G401 (cell line): Measurements from ENCODE around the gene PLEKHG4B. TPM values are rescaled to one million over a fixed set of nuclear protein-coding genes. Genes with fewer than 3 reads are reported as not detected.
"Not testable (repeated sequence)": the region's sequence is repeated elsewhere in the genome, so short reads cannot be mapped to it uniquely, and the experiment has no call there.

Source experiments
- DNase-seq: peaks from one replicate; pipeline ENCODE4 v3.0.0-alpha.2; 2015; ENCODE audit warnings: low spot score
- in situ Hi-C: cut with HindIII; loops from 2 replicates; pipeline ENCODE4 v1.10.0; 2016; ENCODE audit warnings: low sequenced_read_pairs, mixed read lengths
- total RNA-seq: library from RNA; depleted of rRNA; stranded (reverse); fragments of >200 nt; shearing (Covaris generic); gene quantifications from 2 replicates; pipeline ENCODE4 v1.2.3, GENCODE V29; 2014; rRNA removed

Gene PLEKHG4B
- total RNA-seq, 1 experiment from 2014 or later: 4.5 TPM

GRCh38 chr5:233426-233825 is 141.5 kb downstream of the PLEKHG4B start:
- in situ Hi-C loops, DNase-seq: not testable (repeated sequence)

- in situ Hi-C loops: no loop called here
- no peak for DNase-seq
Measured at GRCh38 chr5:234450-234849, 142.5 kb downstream of the PLEKHG4B start.

- DNase-seq, in situ Hi-C loops: not testable (repeated sequence)
Measured at GRCh38 chr5:235527-235926, 143.6 kb downstream of the PLEKHG4B start.

GRCh38 chr5:237931-238330 is 146.0 kb downstream of the PLEKHG4B start:
- in situ Hi-C loops, DNase-seq: not testable (repeated sequence)

Other genes with a start within 250 kb of the PLEKHG4B start
- gene LRRC14B, start 99.3 kb downstream of the PLEKHG4B start, total RNA-seq: not detected in 2 replicates
- gene CCDC127, start 126.0 kb downstream of the PLEKHG4B start, total RNA-seq: 3.5 and 5.8 TPM in 2 replicates
- gene SDHA, start 126.2 kb downstream of the PLEKHG4B start, total RNA-seq: 210 and 223 TPM in 2 replicates
- 122 and 132 TPM in 2 replicates for gene PDCD6, start 179.5 kb downstream of the PLEKHG4B start, total RNA-seq
- 0.24 and 2.5 TPM in 2 replicates for gene AHRR, start 229.5 kb downstream of the PLEKHG4B start, total RNA-seq